ENCODE measurements around the gene TJP2. TPM values are rescaled to one million over a fixed set of nuclear protein-coding genes. Genes with fewer than 3 reads are reported as not detected.

TJP2 gene
- total RNA-seq, 1 experiment from 2014 or later, result 106 TPM

DNA sequence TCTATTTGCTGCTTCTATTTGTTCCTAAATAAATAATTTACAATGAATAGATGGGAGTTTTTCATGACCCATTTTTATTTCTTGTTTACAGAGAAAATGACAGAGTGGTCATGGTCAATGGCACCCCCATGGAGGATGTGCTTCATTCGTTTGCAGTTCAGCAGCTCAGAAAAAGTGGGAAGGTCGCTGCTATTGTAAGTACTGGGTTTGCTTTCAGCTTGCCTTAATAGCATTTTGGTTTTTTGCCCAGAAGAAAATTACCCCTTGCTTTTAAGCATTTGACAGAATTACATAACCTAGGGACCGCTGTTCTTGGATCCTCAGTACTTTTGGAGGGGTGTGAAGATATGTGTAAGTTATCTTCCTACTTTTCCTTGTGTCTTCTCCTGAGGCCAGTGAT is 44.1 kb downstream of the TJP2 start:
- Histone ChIP-seq H2AFZ (ENCODE audit: low read length) (no peak overlapping the region), H4K20me1 (ENCODE audit: low read length) (no peaks in the 10 kb centered on the region), H3K4me3 (ENCODE audit: low read length) (no peak overlapping the region), H3K27ac (ENCODE audit: low read length) (no peak overlapping the region), H3K79me2 (ENCODE audit: low read length) (no peaks in the 10 kb centered on the region), H3K4me1 (ENCODE audit: insufficient read depth, low read length) (no peaks in the 10 kb centered on the region), H3K4me2 (ENCODE audit: low read length) (no peak overlapping the region), H3K9me3 (ENCODE audit: low read length) (no peaks in the 10 kb centered on the region), H3K9me2 (replicated peaks; ENCODE audit: low read length) (no peaks in the 10 kb centered on the region), H3K27me3 (ENCODE audit: low read length) (no peaks in the 10 kb centered on the region), H3K36me3 (ENCODE audit: low read depth, low read length) (no peaks in the 10 kb centered on the region), H3K9ac (ENCODE audit: low read length) (no peak overlapping the region), H3F3A (ENCODE audit: low read length, unreplicated experiment) (no peaks in the 10 kb centered on the region)
- DNase-seq (no peak), ATAC-seq (no peak)
- no TSS peak for BruUV-seq (replicated peaks)
- TF ChIP-seq, protein P1, sequence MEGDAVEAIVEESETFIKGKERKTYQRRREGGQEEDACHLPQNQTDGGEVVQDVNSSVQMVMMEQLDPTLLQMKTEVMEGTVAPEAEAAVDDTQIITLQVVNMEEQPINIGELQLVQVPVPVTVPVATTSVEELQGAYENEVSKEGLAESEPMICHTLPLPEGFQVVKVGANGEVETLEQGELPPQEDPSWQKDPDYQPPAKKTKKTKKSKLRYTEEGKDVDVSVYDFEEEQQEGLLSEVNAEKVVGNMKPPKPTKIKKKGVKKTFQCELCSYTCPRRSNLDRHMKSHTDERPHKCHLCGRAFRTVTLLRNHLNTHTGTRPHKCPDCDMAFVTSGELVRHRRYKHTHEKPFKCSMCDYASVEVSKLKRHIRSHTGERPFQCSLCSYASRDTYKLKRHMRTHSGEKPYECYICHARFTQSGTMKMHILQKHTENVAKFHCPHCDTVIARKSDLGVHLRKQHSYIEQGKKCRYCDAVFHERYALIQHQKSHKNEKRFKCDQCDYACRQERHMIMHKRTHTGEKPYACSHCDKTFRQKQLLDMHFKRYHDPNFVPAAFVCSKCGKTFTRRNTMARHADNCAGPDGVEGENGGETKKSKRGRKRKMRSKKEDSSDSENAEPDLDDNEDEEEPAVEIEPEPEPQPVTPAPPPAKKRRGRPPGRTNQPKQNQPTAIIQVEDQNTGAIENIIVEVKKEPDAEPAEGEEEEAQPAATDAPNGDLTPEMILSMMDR (conservative IDR thresholded peaks at IDR 0.05; ENCODE audit: low read depth, low read length), result no peak
- TF ChIP-seq EZH2 (IDR thresholded peaks at IDR 0.05; ENCODE audit: low read length, unreplicated experiment) (no peak), EZH2phosphoT487 (IDR thresholded peaks at IDR 0.05; ENCODE audit: borderline replicate concordance, low read length) (no peak)
- CTCF ChIA-PET, result no interaction called here
- intact Hi-C loops (cut with micrococcal nuclease), result no loop called here
- POLR2A ChIA-PET (ENCODE audit: unreplicated experiment), result no interaction called here

DNA sequence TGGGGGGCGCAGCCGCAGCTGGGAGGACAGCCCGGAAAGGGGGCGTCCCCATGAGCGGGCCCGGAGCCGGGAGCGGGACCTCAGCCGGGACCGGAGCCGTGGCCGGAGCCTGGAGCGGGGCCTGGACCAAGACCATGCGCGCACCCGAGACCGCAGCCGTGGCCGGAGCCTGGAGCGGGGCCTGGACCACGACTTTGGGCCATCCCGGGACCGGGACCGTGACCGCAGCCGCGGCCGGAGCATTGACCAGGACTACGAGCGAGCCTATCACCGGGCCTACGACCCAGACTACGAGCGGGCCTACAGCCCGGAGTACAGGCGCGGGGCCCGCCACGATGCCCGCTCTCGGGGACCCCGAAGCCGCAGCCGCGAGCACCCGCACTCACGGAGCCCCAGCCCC is 47.0 kb downstream of the TJP2 start:
- Histone ChIP-seq H3K36me3 (ENCODE audit: low read depth, low read length) (peaks cover 7% of the 10 kb centered on the region; the same call in 1 of the 2 replicates), H3K27me3 (ENCODE audit: low read length) (no peaks in the 10 kb centered on the region), H3F3A (ENCODE audit: low read length, unreplicated experiment) (no peaks in the 10 kb centered on the region), H3K4me3 (ENCODE audit: low read length) (no peak overlapping the region), H3K4me2 (ENCODE audit: low read length) (no peak overlapping the region), H4K20me1 (ENCODE audit: low read length) (no peaks in the 10 kb centered on the region), H3K4me1 (ENCODE audit: insufficient read depth, low read length) (no peaks in the 10 kb centered on the region), H2AFZ (ENCODE audit: low read length) (no peak overlapping the region), H3K79me2 (ENCODE audit: low read length) (no peaks in the 10 kb centered on the region), H3K9me3 (ENCODE audit: low read length) (no peaks in the 10 kb centered on the region), H3K9ac (ENCODE audit: low read length) (no peak overlapping the region), H3K27ac (ENCODE audit: low read length) (no peak overlapping the region), H3K9me2 (replicated peaks; ENCODE audit: low read length) (no peaks in the 10 kb centered on the region)
- BruUV-seq (replicated peaks), result no TSS peak
- intact Hi-C loops (cut with micrococcal nuclease), result no loop called here
- DNase-seq (no peak), ATAC-seq (no peak)
- ChIA-PET POLR2A (ENCODE audit: unreplicated experiment) (no interaction called here), CTCF (no interaction called here)
- TF ChIP-seq, protein P1 (conservative IDR thresholded peaks at IDR 0.05; ENCODE audit: low read depth, low read length), result no peak

DNA sequence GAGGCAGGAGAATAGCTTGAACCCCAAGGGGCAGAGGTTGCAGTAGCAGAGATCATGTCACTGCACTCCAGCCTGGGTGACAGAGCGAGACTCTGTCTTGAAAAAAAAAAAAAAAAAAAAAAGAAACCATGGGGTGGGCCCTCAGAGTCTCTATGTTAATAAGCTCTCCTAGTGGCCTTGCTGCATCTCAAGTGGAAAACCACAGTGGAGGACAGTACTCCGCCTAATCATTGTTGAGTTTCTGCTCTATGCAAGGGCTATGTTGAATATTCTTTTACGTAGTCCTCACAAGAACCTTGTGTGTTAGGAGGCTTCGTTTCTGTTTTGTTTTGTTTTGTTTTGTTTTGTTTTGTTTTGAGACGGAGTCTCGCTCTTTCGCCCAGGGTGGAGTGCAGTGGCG is 48.9 kb downstream of the TJP2 start:
- no peaks in the 10 kb centered on the region for H3K9me3 ChIP-seq (ENCODE audit: low read length)
- CTCF ChIA-PET, result interaction anchor here (0.7 kb wide), 1 partner anchor 61 kb away, joined by 3 read pairs; no protein-coding TSS in a partner anchor

More for the DNA sequence above, 48.9 kb downstream of the TJP2 start:
- intact Hi-C loops (cut with micrococcal nuclease), result no loop called here
- peaks cover 9% of the 10 kb centered on the region; the same call in 1 of the 2 replicates for H3K36me3 ChIP-seq (ENCODE audit: low read depth, low read length)
- DNase-seq (no peak), ATAC-seq (no peak)
- no peak overlapping the region for H3K9ac ChIP-seq (ENCODE audit: low read length)
- H3K4me1 ChIP-seq (ENCODE audit: insufficient read depth, low read length), result no peaks in the 10 kb centered on the region
- BruUV-seq (replicated peaks), result no TSS peak
- H3K27me3 ChIP-seq (ENCODE audit: low read length), result no peaks in the 10 kb centered on the region
- no peaks in the 10 kb centered on the region for H3F3A ChIP-seq (ENCODE audit: low read length, unreplicated experiment)
- H3K9me2 ChIP-seq (replicated peaks; ENCODE audit: low read length), result no peaks in the 10 kb centered on the region
- no peaks in the 10 kb centered on the region for H4K20me1 ChIP-seq (ENCODE audit: low read length)
- TF ChIP-seq EZH2 (IDR thresholded peaks at IDR 0.05; ENCODE audit: low read length, unreplicated experiment) (no peak), EZH2phosphoT487 (IDR thresholded peaks at IDR 0.05; ENCODE audit: borderline replicate concordance, low read length) (no peak)
- TF ChIP-seq, protein P1 (conservative IDR thresholded peaks at IDR 0.05; ENCODE audit: low read depth, low read length), result no peak
- no peak overlapping the region for H3K4me3 ChIP-seq (ENCODE audit: low read length)
- no peak overlapping the region for H2AFZ ChIP-seq (ENCODE audit: low read length)
- H3K27ac ChIP-seq (ENCODE audit: low read length), result no peak overlapping the region
- POLR2A ChIA-PET (ENCODE audit: unreplicated experiment), result interaction anchor here (0.6 kb wide), 2 partner anchors 28 to 80 kb away, joined by 4 to 7 read pairs; no protein-coding TSS in a partner anchor
- no peak overlapping the region for H3K4me2 ChIP-seq (ENCODE audit: low read length)
- H3K79me2 ChIP-seq (ENCODE audit: low read length), result no peaks in the 10 kb centered on the region

Data from PC-3 (cell line).